SK-N-SH (cell line): Measurements from ENCODE around the gene GRB10. TPM values are rescaled to one million over a fixed set of nuclear protein-coding genes. Genes with fewer than 3 reads are reported as not detected.
"Not testable (repeated sequence)": the region's sequence is repeated elsewhere in the genome, so short reads cannot be mapped to it uniquely, and the experiment has no call there.

Source experiments
- CTCF ChIA-PET: fragments of 300-600, 350-600 bp; formaldehyde crosslinking; extraction: SDS; loops from one replicate; lab custom pipeline; 2021; lab: Yijun Ruan, JAX
- POLR2A ChIA-PET: fragments of 350-600 bp; sonication (Branson Sonifier 250); formaldehyde crosslinking; extraction: SDS; loops from one replicate; lab custom pipeline; 2020; ENCODE audit warnings: antibody characterized with exemption, inconsistent platforms; lab: Yijun Ruan, JAX
- DNase-seq: peaks from one replicate; pipeline ENCODE4 v3.0.0; 2012
- H2AFZ ChIP-seq: fragments of 200-600 bp; sonication (generic); 2 replicates; pipeline ENCODE4 v1.8.1; 2016; ENCODE audit warnings: antibody characterized with exemption, mild to moderate bottlenecking, low read depth
- H3F3A ChIP-seq: fragments of 200-600 bp; sonication (generic); replicated peaks from 2 replicates; pipeline ENCODE3; 2016; ENCODE audit warnings: antibody characterized with exemption, mild to moderate bottlenecking; ENCODE audit not compliant: insufficient read depth
- H3K27ac ChIP-seq, 2 experiments: fragments of 200-500 bp in 1 of 2; fragments of 200-600 bp in 1 of 2; sonication (Bioruptor generic) in 1 of 2; sonication (generic), shearing (Covaris generic) in 1 of 2; 2 replicates each; pipeline versions ENCODE4 v1.5.1 to v1.6.1; 2014 to 2016; ENCODE audit warnings: low read depth in 2 of 2, inconsistent platforms in 1 of 2, low read length in 1 of 2, mild to moderate bottlenecking in 1 of 2, mixed read lengths in 1 of 2
- H3K27me3 ChIP-seq: fragments of 200-600 bp; sonication (generic), shearing (Covaris generic); 2 replicates; pipeline ENCODE4 v1.6.1; 2016; ENCODE audit warnings: mixed run types; ENCODE audit not compliant: insufficient read depth
- H3K36me3 ChIP-seq, 2 experiments: fragments of 200-500 bp in 1 of 2; fragments of 200-600 bp in 1 of 2; sonication (Bioruptor generic) in 1 of 2; sonication (generic) in 1 of 2; replicated peaks in 1 of 2; 2 replicates each; pipeline versions ENCODE3 to v1.5.1; 2014 to 2016; ENCODE audit warnings: low read length in 1 of 2, mild to moderate bottlenecking in 1 of 2; ENCODE audit not compliant: insufficient read depth in 2 of 2, control insufficient read depth in 1 of 2
- H3K4me1 ChIP-seq, 2 experiments: fragments of 200-500 bp in 1 of 2; fragments of 200-600 bp in 1 of 2; sonication (Bioruptor generic) in 1 of 2; sonication (generic), shearing (Covaris generic) in 1 of 2; 2 replicates each; pipeline versions ENCODE4 v1.5.1 to v1.6.1; 2014 to 2016; ENCODE audit warnings: low read depth in 1 of 2, low read length in 1 of 2, mixed run types in 1 of 2; ENCODE audit not compliant: insufficient read depth in 2 of 2, control insufficient read depth in 1 of 2
- H3K4me2 ChIP-seq: fragments of 200-600 bp; sonication (generic), shearing (Covaris generic); 2 replicates; pipeline ENCODE4 v1.6.1; 2017; ENCODE audit warnings: mixed run types
- H3K4me3 ChIP-seq, 2 experiments: fragments of 200-500 bp in 1 of 2; fragments of 200-600 bp in 1 of 2; sonication (Bioruptor generic) in 1 of 2; sonication (generic), shearing (Covaris generic) in 1 of 2; 2 replicates each; pipeline versions ENCODE4 v1.5.1 to v1.8.1; 2014 to 2016; ENCODE audit warnings: low read depth in 2 of 2, inconsistent platforms in 1 of 2, low read length in 1 of 2, mild to moderate bottlenecking in 1 of 2, mixed read lengths in 1 of 2, moderate library complexity in 1 of 2
- H3K79me2 ChIP-seq: fragments of 200-600 bp; sonication (generic); 2 replicates; pipeline ENCODE4 v1.8.1; 2017; ENCODE audit warnings: mild to moderate bottlenecking; ENCODE audit not compliant: insufficient read depth
- H3K9ac ChIP-seq: fragments of 200-600 bp; sonication (generic); 2 replicates; pipeline ENCODE4 v1.6.1; 2017; ENCODE audit warnings: mixed run types
- H3K9me2 ChIP-seq: fragments of 200-600 bp; sonication (generic); 2 replicates; pipeline ENCODE4 v1.6.1; 2017; ENCODE audit warnings: mixed run types
- H3K9me3 ChIP-seq: fragments of 200-600 bp; sonication (generic); 2 replicates; pipeline ENCODE4 v1.6.1; 2017; ENCODE audit warnings: mixed run types, mild to moderate bottlenecking, moderate library complexity
- H4K20me1 ChIP-seq: fragments of 200-600 bp; sonication (generic); 2 replicates; pipeline ENCODE4 v1.6.1; 2017; ENCODE audit warnings: mild to moderate bottlenecking, mixed run types; ENCODE audit not compliant: insufficient read depth
- CHD2 ChIP-seq: fragments of 150-350 bp; IDR thresholded peaks from 2 replicates; pipeline ENCODE4 v1.6.1; 2018; ENCODE audit warnings: low read length; ENCODE audit not compliant: partially characterized antibody
- ELF1 ChIP-seq: IDR thresholded peaks from 2 replicates; pipeline ENCODE4 v1.4.0; 2012
- EP300 ChIP-seq, 2 experiments: IDR thresholded peaks; 2 replicates each; pipeline versions ENCODE4 v1.4.0 to v1.6.1; 2012; ENCODE audit warnings: borderline replicate concordance in 1 of 2, low read depth in 1 of 2, low read length in 1 of 2
- EZH2phosphoT487 ChIP-seq: fragments of 200-600 bp; sonication (generic); IDR thresholded peaks from 2 replicates; pipeline ENCODE4 v1.6.1; 2017; ENCODE audit warnings: low read depth, mixed run types, mild to moderate bottlenecking, antibody characterized with exemption, moderate library complexity, borderline replicate concordance
- FOSL2 ChIP-seq: IDR thresholded peaks from 2 replicates; pipeline ENCODE4 v1.4.0; 2012; ENCODE audit warnings: low read depth, mild to moderate bottlenecking, moderate library complexity, borderline replicate concordance
- FOXJ3 ChIP-seq: sonication (generic); formaldehyde crosslinking; IDR thresholded peaks from 2 replicates; pipeline ENCODE4 v1.5.1; 2020; ENCODE audit warnings: mild to moderate bottlenecking, missing genetic modification reagents
- FOXM1 ChIP-seq: IDR thresholded peaks from 2 replicates; pipeline ENCODE4 v1.4.0; 2012; ENCODE audit warnings: low read depth, mild to moderate bottlenecking
- JUND ChIP-seq: IDR thresholded peaks from 2 replicates; pipeline ENCODE4 v1.4.0; 2012
- PBX3 ChIP-seq: IDR thresholded peaks from 2 replicates; pipeline ENCODE4; 2012
- POLR2AphosphoS5 ChIP-seq: IDR thresholded peaks from 2 replicates; pipeline ENCODE4 v1.6.1; 2012; ENCODE audit warnings: low read depth, low read length
- RAD21 ChIP-seq: IDR thresholded peaks from 2 replicates; pipeline ENCODE4 v1.6.1; 2012; ENCODE audit warnings: mild to moderate bottlenecking, low read length
- REST ChIP-seq: IDR thresholded peaks from 2 replicates; pipeline ENCODE4 v1.6.1; 2012; ENCODE audit warnings: mild to moderate bottlenecking, low read depth, low read length, moderate library complexity
- TCF12 ChIP-seq: IDR thresholded peaks from 2 replicates; pipeline ENCODE4 v1.4.0; 2012
- USF2 ChIP-seq: fragments of 150-350 bp; IDR thresholded peaks from 2 replicates; pipeline ENCODE4 v1.6.1; 2017; ENCODE audit warnings: antibody characterized with exemption, low read length, low read depth, borderline replicate concordance
- WGBS: methylation state at CpG from one replicate; pipeline ENCODE4 v1.1.6; 2017; ENCODE audit warnings: low lambda C conversion rate; 5-methylcytosine and 5-hydroxymethylcytosine counted together
- polyA plus RNA-seq, 3 experiments: library from polyadenylated mRNA; depleted of rRNA; stranded (reverse); fragments of >200 nt; gene quantifications; 2 replicates each; pipeline ENCODE4 v1.2.3, GENCODE V29; 2012
- TF ChIP-seq, protein P1 (sequence below): fragments of 150-350 bp; IDR thresholded peaks from 2 replicates; pipeline ENCODE4 v1.6.1; 2016; ENCODE audit warnings: mild to moderate bottlenecking, low read depth, low read length
- TF ChIP-seq, protein P2 (sequence below): IDR thresholded peaks from 2 replicates; pipeline ENCODE4 v1.4.0; 2012; ENCODE audit warnings: low read depth

GRB10 gene
- polyA plus RNA-seq, 1 of the 3 experiments (the other 2 are of a cell fraction): 5.1 TPM

GRCh38 chr7:50582271-50582670 is 200.4 kb downstream of the GRB10 start:
- H3K4me1 ChIP-seq, H3K36me3 ChIP-seq, H3F3A ChIP-seq, H3K9me2 ChIP-seq, H3K9me3 ChIP-seq, POLR2A ChIA-PET, H3K4me3 ChIP-seq, H3K27ac ChIP-seq, H3K4me2 ChIP-seq, H3K9ac ChIP-seq, H3K27me3 ChIP-seq, DNase-seq, H4K20me1 ChIP-seq, H3K79me2 ChIP-seq, H2AFZ ChIP-seq: not testable (repeated sequence)
- CTCF ChIA-PET: interaction anchor here (1.8 to 2.0 kb wide), 2 partner anchors 13 to 115 kb away, joined by 5 to 10 read pairs; no protein-coding TSS in a partner anchor
- 69% methylated on average over 4 of the region's 4 CpGs for WGBS

- not testable (repeated sequence) for H3K4me3 ChIP-seq, H2AFZ ChIP-seq, H3K27ac ChIP-seq, H3K9ac ChIP-seq, H3F3A ChIP-seq, H3K9me3 ChIP-seq, H3K4me1 ChIP-seq, H3K4me2 ChIP-seq, H3K9me2 ChIP-seq, H3K79me2 ChIP-seq, DNase-seq, H3K36me3 ChIP-seq, H4K20me1 ChIP-seq, H3K27me3 ChIP-seq
- CTCF ChIA-PET: interaction anchor here (1.4 to 2.0 kb wide), 2 partner anchors 15 to 113 kb away, joined by 3 to 5 read pairs; no protein-coding TSS in a partner anchor
- 28% methylated on average over 2 of the region's 2 CpGs for WGBS
- POLR2A ChIA-PET: interaction anchor here (1.2 kb wide), 1 partner anchor 20 kb away, joined by 3 read pairs; no protein-coding TSS in a partner anchor
Observed at GRCh38 chr7:50580666-50581065, 202.0 kb downstream of the GRB10 start.

DNA sequence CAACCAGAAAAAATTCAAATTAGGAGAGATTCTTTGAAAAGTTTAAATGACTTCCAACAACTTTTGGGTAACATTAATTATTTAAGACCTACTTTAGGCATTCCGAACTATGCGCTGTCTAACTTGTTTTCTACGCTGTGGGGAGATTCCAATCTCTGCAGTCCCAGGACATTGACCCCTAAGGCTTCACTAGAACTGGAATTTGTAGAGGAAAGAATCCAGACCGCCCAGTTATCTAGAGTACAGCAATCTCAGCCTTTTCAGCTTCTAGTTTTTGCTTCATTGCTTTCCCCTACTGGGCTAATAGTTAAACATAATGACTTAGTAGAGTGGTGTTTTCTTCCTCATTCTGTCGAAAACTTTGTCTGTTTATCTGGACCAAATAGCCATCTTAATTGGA is 202.6 kb downstream of the GRB10 start:
- Histone ChIP-seq H3K4me3 (no peak overlapping the region), H3K4me1 (peaks cover 0 to 2% of the 10 kb centered on the region in 2 experiments; a peak in 1 of 4 replicates), H3K36me3 (no peaks in the 10 kb centered on the region), H3K79me2 (no peaks in the 10 kb centered on the region), H3K9me3 (0 out of 2 replicates have a peak, but pooled peaks cover 10% of the 10 kb centered on the region), H2AFZ (no peak overlapping the region), H3K27me3 (no peaks in the 10 kb centered on the region), H3K9me2 (no peaks in the 10 kb centered on the region), H4K20me1 (no peaks in the 10 kb centered on the region), H3F3A (no peaks in the 10 kb centered on the region), H3K9ac (no peak overlapping the region), H3K27ac (no peak overlapping the region), H3K4me2 (no peak overlapping the region)
- ChIA-PET POLR2A (no interaction called here), CTCF (interaction anchor here (1.4 kb wide), 1 partner anchor 16 kb away, joined by 3 read pairs; no protein-coding TSS in a partner anchor)
- DNase-seq: no peak
- 46% methylated on average over 5 of the region's 5 CpGs for WGBS
- TF ChIP-seq, protein P1, sequence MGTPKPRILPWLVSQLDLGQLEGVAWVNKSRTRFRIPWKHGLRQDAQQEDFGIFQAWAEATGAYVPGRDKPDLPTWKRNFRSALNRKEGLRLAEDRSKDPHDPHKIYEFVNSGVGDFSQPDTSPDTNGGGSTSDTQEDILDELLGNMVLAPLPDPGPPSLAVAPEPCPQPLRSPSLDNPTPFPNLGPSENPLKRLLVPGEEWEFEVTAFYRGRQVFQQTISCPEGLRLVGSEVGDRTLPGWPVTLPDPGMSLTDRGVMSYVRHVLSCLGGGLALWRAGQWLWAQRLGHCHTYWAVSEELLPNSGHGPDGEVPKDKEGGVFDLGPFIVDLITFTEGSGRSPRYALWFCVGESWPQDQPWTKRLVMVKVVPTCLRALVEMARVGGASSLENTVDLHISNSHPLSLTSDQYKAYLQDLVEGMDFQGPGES: no peak
- TF ChIP-seq, protein P2, sequence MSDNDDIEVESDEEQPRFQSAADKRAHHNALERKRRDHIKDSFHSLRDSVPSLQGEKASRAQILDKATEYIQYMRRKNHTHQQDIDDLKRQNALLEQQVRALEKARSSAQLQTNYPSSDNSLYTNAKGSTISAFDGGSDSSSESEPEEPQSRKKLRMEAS: no peak
- TF ChIP-seq FOXJ3 (CRISPR knock-in tag) (no peak), RAD21 (no peak), JUND (no peak), CHD2 (no peak), TCF12 (no peak), FOSL2 (no peak), REST (no peak), ELF1 (no peak), EP300 (IDR thresholded peaks at IDR 0.05; ENCODE audit: borderline replicate concordance in 1 of 2, low read depth in 1 of 2, low read length in 1 of 2) (no peak), USF2 (no peak), PBX3 (no peak), EZH2phosphoT487 (no peak), POLR2AphosphoS5 (no peak), FOXM1 (no peak)
